Measurements from ENCODE around the gene RAD9A.
A peak's percentile ranks its signal among the peaks of the same experiment; 100 is the strongest.

RAD9A gene

GRCh38 chr11:67375320-67376055 is 16.3 kb upstream of the RAD9A start:
- DNase-seq: no peak

DNA sequence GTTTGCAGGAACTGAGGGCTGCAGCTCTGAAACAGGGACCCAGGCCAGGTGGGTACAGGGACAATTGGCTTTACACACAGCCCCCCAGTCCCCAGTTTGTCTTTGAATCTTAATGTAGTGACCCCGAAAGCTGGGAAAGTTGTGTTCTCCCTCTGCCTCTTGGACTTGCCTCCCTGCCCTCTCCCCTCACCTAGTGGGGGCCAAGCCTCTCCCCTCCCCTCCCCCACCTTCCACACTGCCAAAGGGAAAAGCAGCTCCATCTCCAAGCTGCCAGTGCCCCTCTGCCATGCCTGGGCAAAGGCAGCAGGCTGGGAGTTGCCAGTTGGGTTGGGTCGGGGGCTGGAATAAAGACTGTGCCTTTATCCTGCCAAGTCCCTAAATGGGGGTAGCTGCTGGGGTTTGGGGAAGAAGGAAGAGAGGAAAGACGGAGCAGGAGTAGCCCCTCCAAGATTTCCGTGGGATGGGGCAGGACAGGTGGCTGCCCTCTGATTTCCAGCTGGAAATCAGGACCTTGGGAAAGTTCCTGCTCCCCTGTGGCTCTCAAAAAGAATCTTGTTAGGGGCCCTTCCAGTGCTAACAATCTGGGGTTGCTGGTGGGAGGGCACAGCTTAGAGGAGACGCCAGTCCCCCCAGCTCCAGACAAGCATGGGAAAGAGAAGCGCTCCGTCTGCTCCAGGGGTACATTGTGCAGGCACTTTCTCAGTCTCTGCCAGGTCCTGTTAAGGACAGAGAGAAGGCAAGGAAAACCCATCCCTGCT is 15.5 kb upstream of the RAD9A start:
- no peak for DNase-seq

GRCh38 chr11:67376873-67377808 is 14.6 kb upstream of the RAD9A start:
- no peak for DNase-seq

DNA sequence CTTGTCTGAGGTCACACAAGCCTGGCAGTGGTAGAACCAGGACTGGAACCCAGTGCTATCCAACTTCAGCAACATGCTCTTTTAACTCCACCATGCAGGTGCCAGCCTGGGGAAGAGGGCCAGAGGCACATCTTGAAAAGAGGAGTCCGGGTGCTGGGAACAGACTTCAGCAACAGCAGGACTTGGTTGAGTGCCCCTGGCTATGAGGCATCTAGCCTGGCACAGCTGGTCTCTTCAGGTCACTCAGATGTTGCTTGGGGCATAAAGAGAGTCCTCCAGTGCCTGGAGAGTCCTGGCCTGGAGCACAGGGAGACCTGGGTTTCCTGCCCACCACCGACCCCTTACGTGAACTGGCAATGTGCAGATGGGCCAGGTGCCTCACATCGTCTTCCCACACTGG is 13.2 kb upstream of the RAD9A start:
- no peak for DNase-seq

- DNase-seq: no peak
Observed at GRCh38 chr11:67379061-67380058, 12.4 kb upstream of the RAD9A start.

- DNase-seq: no peak
Observed at GRCh38 chr11:67381244-67381972, 10.4 kb upstream of the RAD9A start.

- peak; percentile 84 for DNase-seq
Observed at GRCh38 chr11:67382276-67383136, 9.3 kb upstream of the RAD9A start.

DNA sequence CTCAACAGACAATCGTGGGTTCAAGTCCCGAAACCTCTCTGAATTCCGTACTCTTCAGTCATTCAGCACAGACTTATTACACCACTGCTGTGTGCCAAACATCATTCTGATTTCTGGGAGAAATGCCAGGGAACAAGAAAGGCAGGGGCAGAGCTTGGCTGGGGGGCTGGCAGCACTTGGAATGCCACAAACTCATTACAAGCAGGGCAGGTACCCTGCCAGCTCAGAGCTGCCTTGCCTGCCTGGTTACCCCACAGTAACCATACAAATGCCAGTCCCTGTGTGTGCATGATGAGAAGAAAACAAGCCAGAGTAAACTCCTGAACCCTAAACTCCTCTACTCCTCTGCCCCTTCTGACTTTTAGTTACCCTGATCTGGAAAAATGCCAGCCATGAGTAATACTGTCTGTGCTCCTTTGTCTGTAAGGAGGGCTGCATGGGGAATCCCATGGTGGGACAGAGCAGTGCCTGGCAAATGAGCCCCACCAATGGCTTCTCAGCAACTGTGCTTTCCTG is 6.9 kb upstream of the RAD9A start:
- no peak for DNase-seq

DNA sequence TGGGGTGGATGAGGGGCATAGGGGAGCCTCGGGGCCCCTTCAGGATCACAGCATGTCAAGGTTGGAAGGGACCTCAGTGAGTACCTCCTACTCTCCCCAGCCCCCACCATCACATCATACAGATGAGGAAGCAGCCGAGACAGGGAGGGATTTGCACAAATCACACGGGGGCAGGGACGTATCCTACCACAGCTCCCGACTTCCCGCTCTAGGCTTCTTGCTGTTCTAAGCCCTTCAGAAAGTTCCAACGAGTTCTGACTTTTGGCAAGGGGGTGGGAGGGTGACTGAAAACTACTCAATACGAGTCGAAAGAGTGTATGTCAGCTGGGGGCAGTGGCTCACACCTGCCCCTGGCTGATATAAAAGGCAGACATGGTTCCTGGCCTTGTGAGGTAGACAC is 4.7 kb upstream of the RAD9A start:
- no peak for DNase-seq

GRCh38 chr11:67387518-67387917 is 4.3 kb upstream of the RAD9A start:
- no peak for DNase-seq

GRCh38 chr11:67389477-67389876 is 2.3 kb upstream of the RAD9A start:
- peak; percentile 69 for DNase-seq

DNA sequence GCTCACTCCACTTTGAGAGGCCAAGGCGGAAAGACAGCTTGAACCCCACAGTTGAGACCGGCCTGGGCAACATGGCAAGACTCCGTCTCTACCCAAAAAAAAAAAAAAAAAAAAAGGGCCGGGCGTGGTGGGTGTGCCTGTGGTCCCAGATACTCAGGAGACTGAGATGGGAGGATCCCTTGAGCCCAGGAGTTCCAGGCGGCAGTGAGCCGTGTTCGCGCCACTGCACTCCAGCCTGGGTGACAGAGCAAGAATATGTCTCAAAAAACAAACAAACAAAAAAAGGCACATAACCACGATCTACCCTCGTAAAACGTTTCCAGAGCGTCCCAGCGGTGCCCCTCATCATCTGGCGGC is 861 bp upstream of the RAD9A start:
- no peak for DNase-seq

DNA sequence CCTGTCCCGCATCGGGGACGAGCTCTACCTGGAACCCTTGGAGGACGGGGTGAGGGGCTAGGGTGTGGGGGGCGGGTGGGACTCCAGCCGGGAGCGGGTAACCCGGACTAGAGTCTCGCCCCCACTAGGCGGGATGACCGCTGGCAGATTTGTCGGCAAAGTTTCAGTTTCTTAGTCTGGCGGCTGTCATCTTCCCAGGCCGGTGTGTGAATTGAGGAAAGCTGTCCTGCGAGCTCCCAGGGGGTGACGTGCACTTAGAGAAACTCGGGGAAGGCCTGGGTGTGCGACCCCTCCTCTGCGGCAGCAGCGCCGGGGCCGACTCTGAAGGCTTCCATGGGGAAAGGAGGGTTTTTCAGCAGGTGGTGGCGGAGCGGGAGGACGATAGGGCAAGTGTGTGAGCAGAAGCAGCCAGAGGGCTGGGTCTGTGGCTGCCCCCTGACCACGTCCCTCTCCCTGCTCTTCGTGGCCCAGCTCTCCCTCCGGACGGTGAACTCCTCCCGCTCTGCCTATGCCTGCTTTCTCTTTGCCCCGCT is 463 bp downstream of the RAD9A start:
- DNase-seq: no peak

- no peak for DNase-seq
Observed at GRCh38 chr11:67393437-67393836, 1.7 kb downstream of the RAD9A start.

- DNase-seq: no peak
Observed at GRCh38 chr11:67393990-67394389, 2.2 kb downstream of the RAD9A start.

- no peak for DNase-seq
Observed at GRCh38 chr11:67395555-67396258, 3.9 kb downstream of the RAD9A start.

GRCh38 chr11:67396259-67396581 is 4.4 kb downstream of the RAD9A start:
- DNase-seq: no peak

DNA sequence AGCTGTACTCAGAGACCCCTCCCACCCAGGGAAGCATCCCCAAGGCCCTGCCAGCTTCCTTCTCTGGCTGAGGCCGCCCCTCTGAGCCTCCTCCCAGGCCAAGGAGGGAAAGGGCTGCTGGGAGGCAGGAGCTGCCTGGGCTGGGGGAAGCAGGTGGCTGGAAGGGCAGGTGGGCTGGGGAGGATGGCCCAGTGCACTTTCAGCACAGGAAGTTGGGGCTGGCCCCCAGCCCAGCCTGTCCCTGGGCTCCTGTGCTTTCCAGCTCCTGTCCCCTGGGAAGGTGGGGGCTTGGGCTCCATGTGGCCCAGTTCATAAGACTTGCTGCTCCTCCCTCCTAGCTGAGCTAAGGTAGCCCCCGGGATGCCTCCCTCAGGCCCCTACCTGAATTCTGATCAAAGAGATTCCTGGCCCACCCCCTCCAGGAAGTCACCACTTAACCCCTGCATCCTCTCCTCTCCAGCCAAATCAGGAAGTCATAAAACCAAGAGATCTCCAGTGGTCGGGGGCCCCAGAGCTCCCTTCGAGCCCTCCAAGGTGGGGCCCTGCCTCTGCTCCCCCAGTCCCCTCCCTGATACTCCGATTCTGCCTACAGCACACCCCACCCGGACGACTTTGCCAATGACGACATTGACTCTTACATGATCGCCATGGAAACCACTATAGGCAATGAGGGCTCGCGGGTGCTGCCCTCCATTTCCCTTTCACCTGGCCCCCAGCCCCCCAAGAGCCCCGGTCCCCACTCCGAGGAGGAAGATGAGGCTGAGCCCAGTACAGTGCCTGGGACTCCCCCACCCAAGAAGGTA is 5.0 kb downstream of the RAD9A start:
- no peak for DNase-seq

DNA sequence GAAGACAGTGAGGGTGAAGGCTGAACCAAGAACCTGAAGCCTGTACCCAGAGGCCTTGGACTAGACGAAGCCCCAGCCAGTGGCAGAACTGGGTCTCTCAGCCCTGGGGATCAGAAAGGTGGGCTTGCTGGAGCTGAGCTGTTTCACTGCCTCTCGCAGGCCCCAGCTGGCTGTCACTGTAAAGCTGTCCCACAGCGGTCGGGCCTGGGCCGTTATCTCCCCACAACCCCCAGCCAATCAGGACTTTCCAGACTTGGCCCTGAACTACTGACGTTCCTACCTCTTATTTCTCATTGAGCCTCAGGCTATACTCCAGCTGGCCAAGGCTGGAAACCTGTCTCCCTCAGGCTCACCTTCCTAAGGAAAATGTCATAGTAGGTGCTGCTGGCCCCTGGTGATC is 5.8 kb downstream of the RAD9A start:
- no peak for DNase-seq
